Endometrial microvascular endothelial cells (primary cell): ENCODE measurements around the gene RAB31. TPM values are rescaled to one million over a fixed set of nuclear protein-coding genes. Genes with fewer than 3 reads are reported as not detected.

Experiments used
- in situ Hi-C: cut with HindIII; loops from 2 replicates; pipeline ENCODE4 v1.10.0; 2017; ENCODE audit warnings: low sequenced_read_pairs, low pct_unique_long_range_greater_than_20kb; ENCODE audit errors: inconsistent ontology term
- total RNA-seq: library from RNA; depleted of rRNA; stranded (reverse); fragments of >200 nt; gene quantifications from one replicate; pipeline ENCODE4 v1.2.3, GENCODE V29; 2015; ENCODE audit errors: inconsistent ontology term

The RAB31 gene
- total RNA-seq, 1 donor from 2014 or later, result 17.2 TPM

GRCh38 chr18:9910071-9910470 lies 202.0 kb downstream of the RAB31 start:
- in situ Hi-C loops, result no loop called here

GRCh38 chr18:9910661-9911060 lies 202.6 kb downstream of the RAB31 start:
- in situ Hi-C loops, result no loop called here

GRCh38 chr18:9911226-9911625 lies 203.1 kb downstream of the RAB31 start:
- in situ Hi-C loops, result no loop called here

Other genes starting within 250 kb of the RAB31 start
- 57.1 TPM for gene RALBP1, start 232.8 kb upstream of the RAB31 start, total RNA-seq
- gene PPP4R1, start 93.7 kb upstream of the RAB31 start, total RNA-seq, result 103 TPM
- not detected for gene TXNDC2, start 177.7 kb downstream of the RAB31 start, total RNA-seq
- 218 TPM for gene VAPA, start 205.7 kb downstream of the RAB31 start, total RNA-seq